Subcutaneous adipose tissue (tissue), 4 donors: ENCODE data around the gene A3GALT2. TPM values are rescaled to one million over a fixed set of nuclear protein-coding genes. Genes with fewer than 3 reads are reported as not detected.

ENCODE experiments used
- total RNA-seq, 4 donors: library from RNA; depleted of rRNA; stranded (reverse); fragments of >200 nt; gene quantifications; one replicate each; pipeline ENCODE4 v1.1.0, GENCODE V29; 2016
- TF ChIP-seq, protein P1 (sequence below): fragments of 450-650 bp; IDR thresholded peaks from one replicate; pipeline ENCODE4 v1.5.1; 2016; ENCODE audit warnings: low read depth, mild to moderate bottlenecking, control low read depth, antibody characterized with exemption, moderate library complexity

A3GALT2 gene
- total RNA-seq, 4 donors from 2014 or later = not detected

GRCh38 chr1:33295450-33296081, 25.3 kb downstream of the A3GALT2 start:
- TF ChIP-seq, protein P1, sequence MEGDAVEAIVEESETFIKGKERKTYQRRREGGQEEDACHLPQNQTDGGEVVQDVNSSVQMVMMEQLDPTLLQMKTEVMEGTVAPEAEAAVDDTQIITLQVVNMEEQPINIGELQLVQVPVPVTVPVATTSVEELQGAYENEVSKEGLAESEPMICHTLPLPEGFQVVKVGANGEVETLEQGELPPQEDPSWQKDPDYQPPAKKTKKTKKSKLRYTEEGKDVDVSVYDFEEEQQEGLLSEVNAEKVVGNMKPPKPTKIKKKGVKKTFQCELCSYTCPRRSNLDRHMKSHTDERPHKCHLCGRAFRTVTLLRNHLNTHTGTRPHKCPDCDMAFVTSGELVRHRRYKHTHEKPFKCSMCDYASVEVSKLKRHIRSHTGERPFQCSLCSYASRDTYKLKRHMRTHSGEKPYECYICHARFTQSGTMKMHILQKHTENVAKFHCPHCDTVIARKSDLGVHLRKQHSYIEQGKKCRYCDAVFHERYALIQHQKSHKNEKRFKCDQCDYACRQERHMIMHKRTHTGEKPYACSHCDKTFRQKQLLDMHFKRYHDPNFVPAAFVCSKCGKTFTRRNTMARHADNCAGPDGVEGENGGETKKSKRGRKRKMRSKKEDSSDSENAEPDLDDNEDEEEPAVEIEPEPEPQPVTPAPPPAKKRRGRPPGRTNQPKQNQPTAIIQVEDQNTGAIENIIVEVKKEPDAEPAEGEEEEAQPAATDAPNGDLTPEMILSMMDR = no peak

DNA sequence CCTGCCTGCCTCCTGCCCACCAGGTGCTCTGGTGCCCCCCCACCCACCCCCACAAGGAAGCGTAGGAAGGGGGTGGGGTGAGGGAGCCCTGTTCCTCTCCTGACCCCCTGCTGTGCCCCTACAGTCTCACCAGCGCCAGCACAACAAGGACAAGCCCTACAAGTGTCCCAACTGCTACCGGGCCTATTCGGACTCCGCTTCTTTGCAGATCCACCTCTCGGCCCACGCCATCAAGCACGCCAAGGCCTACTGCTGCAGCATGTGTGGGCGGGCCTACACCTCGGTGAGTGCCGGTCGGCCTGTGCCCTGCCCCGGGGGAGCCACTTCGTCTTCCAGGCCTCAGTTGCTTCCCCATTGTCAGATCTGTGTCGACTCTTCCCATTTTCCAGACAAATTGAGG, 25.9 kb downstream of the A3GALT2 start:
- TF ChIP-seq, protein P1 = no peak

- TF ChIP-seq, protein P1 = no peak
Measured at GRCh38 chr1:33294071-33295010, 26.6 kb downstream of the A3GALT2 start.

- TF ChIP-seq, protein P1 = no peak
Measured at GRCh38 chr1:33292726-33293340, 28.1 kb downstream of the A3GALT2 start.

DNA sequence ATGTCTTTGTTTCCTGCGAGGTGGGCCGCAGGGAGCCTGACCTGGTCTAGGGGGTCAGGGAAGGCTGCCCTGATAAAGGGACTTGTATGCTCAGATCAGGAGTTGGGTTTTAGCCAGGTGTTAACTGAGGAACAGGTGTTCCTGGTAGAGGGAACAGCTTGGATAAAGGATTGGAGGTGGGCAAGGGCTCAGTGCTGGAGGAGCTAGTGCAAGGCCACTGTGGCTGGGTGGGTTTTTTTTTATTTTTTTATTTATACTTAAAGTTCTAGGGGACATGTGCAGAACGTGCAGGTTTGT, 31.1 kb downstream of the A3GALT2 start:
- TF ChIP-seq, protein P1 = no peak

DNA sequence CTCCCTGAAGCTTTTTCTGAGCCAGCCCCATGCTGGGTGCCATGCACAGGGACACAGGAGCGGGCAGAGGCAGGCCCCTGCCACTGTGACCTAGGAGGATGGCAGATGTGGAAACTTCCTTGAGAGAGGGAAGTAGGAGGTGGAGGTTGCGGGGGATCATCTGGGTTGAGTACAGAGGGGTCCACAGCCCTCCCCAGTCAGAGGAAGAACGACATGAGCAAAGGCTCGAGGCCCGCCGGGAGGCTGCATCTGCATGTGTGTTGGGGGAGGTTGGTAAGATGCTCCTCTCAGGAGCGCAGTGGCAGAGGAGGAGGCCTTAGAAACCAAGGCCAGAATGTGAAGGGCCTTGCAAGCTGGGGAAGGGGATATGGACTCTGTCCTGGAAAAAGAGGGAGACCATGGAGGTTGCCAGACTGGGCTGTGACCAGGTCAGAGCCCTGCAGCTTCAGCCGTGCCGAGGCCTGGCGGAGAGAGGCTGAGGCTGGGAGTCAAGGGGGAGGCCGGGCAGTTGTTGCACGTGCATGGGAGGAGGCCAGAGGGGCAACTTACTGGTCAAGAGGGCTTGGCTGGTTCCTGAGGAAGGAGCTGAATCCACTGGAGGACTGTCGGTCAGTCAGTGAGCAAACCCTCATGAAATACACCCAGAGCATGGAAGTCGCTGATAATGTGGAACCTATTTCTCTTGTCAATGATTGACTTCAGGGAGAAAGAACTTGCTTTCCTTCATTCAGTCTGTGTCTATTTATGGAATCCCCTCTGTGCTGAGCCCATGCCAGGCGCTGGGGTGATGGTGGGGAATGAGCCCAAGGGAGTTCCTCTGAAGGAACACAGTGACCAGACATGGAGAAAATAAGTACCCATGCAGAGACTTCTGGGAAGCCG, 31.7 kb downstream of the A3GALT2 start:
- TF ChIP-seq, protein P1 = no peak
